Caco-2 (cell line): ENCODE data around the gene TMEM258. TPM values are rescaled to one million over a fixed set of nuclear protein-coding genes. Genes with fewer than 3 reads are reported as not detected.

ENCODE experiments used
- BruUV-seq: library from RNA; stranded (reverse); fragments of 400-500 nt; replicated peaks from 2 replicates; lab custom pipeline; 2021; lab: Mats Ljungman, UMichigan
- CTCF ChIA-PET: fragments of 300-600 bp; sonication (Branson Sonifier 250); formaldehyde crosslinking; loops from one replicate; lab custom pipeline; 2022; ENCODE audit warnings: antibody characterized with exemption; lab: Charles Lee
- POLR2A ChIA-PET: fragments of 300-600 bp; sonication (Branson Sonifier 250); formaldehyde crosslinking; loops from one replicate; lab custom pipeline; 2022; ENCODE audit warnings: antibody characterized with exemption; lab: Charles Lee
- DNase-seq, 2 experiments: peaks; one replicate each; pipeline versions ENCODE4 v3.0.0 to v3.0.0-alpha.2; 2020 to 2022
- H3K27me3 ChIP-seq: replicated peaks from 2 replicates; pipeline ENCODE4 v1.6.0; 2011; ENCODE audit warnings: low read length; ENCODE audit not compliant: control insufficient read depth, insufficient read depth
- H3K36me3 ChIP-seq: 2 replicates; pipeline ENCODE4 v1.5.1; 2011; ENCODE audit warnings: low read length; ENCODE audit not compliant: control insufficient read depth, insufficient read depth
- H3K4me1 ChIP-seq: fragments of 250-450 bp; sonication (Bioruptor Pico); 2 replicates; pipeline ENCODE4 v1.5.1; 2020; ENCODE audit warnings: mild to moderate bottlenecking
- H3K4me3 ChIP-seq: 2 replicates; pipeline ENCODE4 v1.5.1; 2011; ENCODE audit warnings: low read depth, mild to moderate bottlenecking, control low read depth, low read length
- H3K9me3 ChIP-seq: fragments of 250-450 bp; sonication (Bioruptor Pico); 2 replicates; pipeline ENCODE4 v1.5.1; 2020; ENCODE audit warnings: mild to moderate bottlenecking, moderate library complexity
- H3K27ac Mint-ChIP-seq: one replicate; pipeline ENCODE4 v1.8.0; 2022; ENCODE audit warnings: mixed read lengths; ENCODE audit not compliant: unreplicated experiment
- H3K27me3 Mint-ChIP-seq: one replicate; pipeline ENCODE4 v1.8.0; 2022; ENCODE audit warnings: mixed read lengths; ENCODE audit not compliant: insufficient read depth, unreplicated experiment
- H3K36me3 Mint-ChIP-seq: one replicate; pipeline ENCODE4 v1.8.0; 2022; ENCODE audit warnings: mild to moderate bottlenecking, mixed read lengths; ENCODE audit not compliant: insufficient read depth, unreplicated experiment
- H3K4me1 Mint-ChIP-seq: one replicate; pipeline ENCODE4 v1.8.0; 2022; ENCODE audit warnings: low read depth, mixed read lengths; ENCODE audit not compliant: unreplicated experiment
- H3K4me3 Mint-ChIP-seq: one replicate; pipeline ENCODE4 v1.8.0; 2022; ENCODE audit warnings: mild to moderate bottlenecking, moderate library complexity, mixed read lengths; ENCODE audit not compliant: unreplicated experiment
- H3K9me3 Mint-ChIP-seq: one replicate; pipeline ENCODE4 v1.8.0; 2022; ENCODE audit warnings: mixed read lengths; ENCODE audit not compliant: unreplicated experiment
- CTCF ChIP-seq, 2 experiments: fragments of 200-600 bp in 1 of 2; IDR thresholded peaks; 1 replicate in 1 of 2; 2 replicates in 1 of 2; pipeline versions ENCODE4 v1.5.1 to v1.8.0; 2011 to 2022; ENCODE audit warnings: antibody characterized with exemption in 1 of 2, control low read depth in 1 of 2, inconsistent platforms in 1 of 2, low read depth in 1 of 2, low read length in 1 of 2, mild to moderate bottlenecking in 1 of 2, moderate library complexity in 1 of 2; ENCODE audit not compliant: insufficient read depth in 1 of 2, severe bottlenecking in 1 of 2, unreplicated experiment in 1 of 2
- intact Hi-C: fragments of 100-400 bp; cut with micrococcal nuclease; formaldehyde crosslinking; loops from one replicate; pipeline ENCODE4 v1.10.0; 2022; ENCODE audit not compliant: unreplicated experiment
- total RNA-seq: library from RNA; stranded (reverse); gene quantifications from 2 replicates; pipeline ENCODE4 v1.2.3, GENCODE V29; 2022

Gene TMEM258
- total RNA-seq, 1 experiment from 2014 or later, result 197 TPM

DNA sequence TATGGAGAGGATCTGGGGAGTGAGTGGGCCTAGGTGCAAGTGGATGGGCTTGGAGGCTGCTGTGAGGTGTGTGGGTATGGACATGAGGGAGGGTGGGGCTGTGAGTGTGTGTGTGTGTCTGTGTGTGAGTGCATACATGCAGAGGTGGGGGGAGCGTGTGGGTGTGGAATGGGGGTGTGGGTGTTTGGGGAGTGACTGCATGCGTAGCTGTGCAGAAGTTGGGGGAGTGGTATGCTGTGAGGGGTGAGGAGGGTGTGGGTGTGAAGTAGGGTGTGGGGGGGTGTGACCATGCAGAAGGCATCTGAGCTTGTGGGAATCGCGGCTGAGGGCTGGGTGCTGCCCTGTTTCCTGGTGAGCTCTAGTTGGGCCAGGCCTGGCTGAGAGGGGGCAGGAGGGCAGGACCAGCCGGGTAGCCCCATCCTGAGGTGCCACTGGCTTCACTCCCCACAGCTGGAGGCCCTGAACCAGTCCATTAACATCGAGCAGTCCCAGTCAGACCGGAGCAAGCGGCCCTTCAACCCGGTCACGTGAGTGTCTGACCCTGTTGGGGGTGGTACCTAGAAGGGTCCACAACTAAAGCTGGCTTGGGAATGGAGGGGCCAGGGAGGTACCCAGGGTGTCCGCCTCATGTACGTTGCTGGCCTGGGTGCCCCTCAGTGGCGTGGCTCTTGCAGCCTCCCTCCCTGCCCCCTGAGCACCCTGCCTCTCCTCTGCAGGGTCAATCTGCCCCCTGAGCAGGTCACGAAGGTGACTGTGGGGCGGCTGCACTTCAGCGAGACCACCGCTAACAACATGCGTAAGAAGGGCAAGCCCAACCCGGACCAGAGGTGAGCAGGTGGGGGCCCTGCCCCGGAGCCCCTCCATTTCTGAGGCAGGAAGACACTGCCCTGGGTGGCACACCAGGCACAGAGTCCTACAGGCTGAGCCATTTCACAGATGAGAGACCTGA is 16.5 kb downstream of the TMEM258 start:
- no TSS peak for BruUV-seq
- H3K36me3 ChIP-seq, result peaks cover 6% of the 10 kb centered on the region
- CTCF ChIA-PET, result interaction anchor here (1.3 to 1.6 kb wide), 2 partner anchors 12 to 27 kb away, joined by 4 to 7 read pairs; no protein-coding TSS in a partner anchor
- peaks cover 13% of the 10 kb centered on the region for H3K4me1 ChIP-seq
- H3K36me3 Mint-ChIP-seq, result peaks cover 89% of the 10 kb centered on the region
- H3K4me3 Mint-ChIP-seq, result no peak overlapping the region
- no peaks in the 10 kb centered on the region for H3K27me3 ChIP-seq
- H3K4me3 ChIP-seq, result no peak overlapping the region
- no peak for DNase-seq
- H3K9me3 Mint-ChIP-seq, result no peaks in the 10 kb centered on the region
- intact Hi-C loops, result loop anchor here (1.0 kb wide), 2 partner anchors 22 to 29 kb away; no protein-coding TSS in a partner anchor
- H3K4me1 Mint-ChIP-seq, result peaks cover 7% of the 10 kb centered on the region
- H3K27ac Mint-ChIP-seq, result no peak overlapping the region
- H3K27me3 Mint-ChIP-seq, result no peaks in the 10 kb centered on the region
- POLR2A ChIA-PET, result no interaction called here
- H3K9me3 ChIP-seq, result no peaks in the 10 kb centered on the region
- no peak for TF ChIP-seq CTCF (IDR thresholded peaks at IDR 0.05; ENCODE audit: insufficient read depth in 1 of 2, low read depth in 1 of 2, low read length in 1 of 2, severe bottlenecking in 1 of 2, unreplicated experiment in 1 of 2)

DNA sequence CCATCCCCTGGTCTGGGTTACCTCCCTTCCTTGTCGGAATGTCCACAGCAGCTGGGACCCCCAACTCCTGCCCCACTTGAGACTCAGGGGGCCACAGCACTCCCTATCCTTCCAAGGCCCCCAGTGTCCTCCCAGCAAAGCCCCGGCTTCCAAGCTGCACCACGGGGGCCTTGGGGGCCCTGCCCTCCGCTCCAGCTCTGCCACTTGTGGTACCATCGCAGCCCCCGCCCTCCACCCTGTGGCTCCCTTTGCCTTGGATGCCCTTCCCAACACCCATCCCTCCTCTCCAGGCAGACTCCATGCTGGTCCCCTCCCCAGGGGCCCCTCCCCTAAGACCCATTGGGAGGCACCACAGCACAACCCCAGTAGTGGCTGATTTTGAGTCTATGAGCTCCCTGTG is 17.3 kb downstream of the TMEM258 start:
- H3K9me3 Mint-ChIP-seq, result no peaks in the 10 kb centered on the region
- no peaks in the 10 kb centered on the region for H3K27me3 ChIP-seq
- no peak for TF ChIP-seq CTCF (IDR thresholded peaks at IDR 0.05; ENCODE audit: insufficient read depth in 1 of 2, low read depth in 1 of 2, low read length in 1 of 2, severe bottlenecking in 1 of 2, unreplicated experiment in 1 of 2)
- no peak for DNase-seq
- H3K9me3 ChIP-seq, result no peaks in the 10 kb centered on the region
- BruUV-seq, result no TSS peak
- H3K36me3 Mint-ChIP-seq, result peaks cover 85% of the 10 kb centered on the region
- POLR2A ChIA-PET, result no interaction called here
- H3K4me3 ChIP-seq, result no peak overlapping the region
- H3K4me1 Mint-ChIP-seq, result peaks cover 7% of the 10 kb centered on the region
- H3K4me3 Mint-ChIP-seq, result no peak overlapping the region
- H3K27me3 Mint-ChIP-seq, result no peaks in the 10 kb centered on the region
- peaks cover 6% of the 10 kb centered on the region for H3K36me3 ChIP-seq
- intact Hi-C loops, result no loop called here
- peaks cover 21% of the 10 kb centered on the region for H3K4me1 ChIP-seq
- H3K27ac Mint-ChIP-seq, result no peak overlapping the region
- CTCF ChIA-PET, result interaction anchor here (1.3 to 1.6 kb wide), 2 partner anchors 13 to 26 kb away, joined by 4 to 7 read pairs; no protein-coding TSS in a partner anchor

DNA sequence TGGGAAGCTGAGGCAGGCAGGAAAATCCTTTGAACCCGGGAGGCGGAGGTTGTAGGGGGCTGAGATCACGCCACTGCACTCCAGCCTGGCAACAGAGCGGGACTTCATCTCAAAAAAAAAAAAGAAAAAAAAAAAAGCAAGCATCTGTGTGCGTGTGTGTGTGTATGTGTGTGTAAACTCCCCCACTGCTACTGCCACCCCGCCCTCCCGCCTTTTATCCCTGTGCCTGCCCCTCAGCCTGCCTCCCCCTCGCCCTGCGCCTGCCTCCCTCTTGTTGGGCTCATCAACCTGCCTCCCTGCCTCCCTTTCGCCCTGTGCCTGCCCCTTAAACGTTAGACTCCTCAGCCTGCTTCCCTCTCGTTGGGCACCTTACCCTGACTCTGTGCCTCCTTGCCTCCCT is 18.0 kb downstream of the TMEM258 start:
- ChIA-PET CTCF (no interaction called here), POLR2A (no interaction called here)
- TF ChIP-seq CTCF (IDR thresholded peaks at IDR 0.05; ENCODE audit: insufficient read depth in 1 of 2, low read depth in 1 of 2, low read length in 1 of 2, severe bottlenecking in 1 of 2, unreplicated experiment in 1 of 2), result no peak
- Histone ChIP-seq H3K27me3 (no peaks in the 10 kb centered on the region), H3K4me3 (no peak overlapping the region), H3K9me3 (no peaks in the 10 kb centered on the region), H3K4me1 (peaks cover 27% of the 10 kb centered on the region), H3K36me3 (peaks cover 6% of the 10 kb centered on the region)
- Mint-ChIP-seq H3K36me3 (peaks cover 85% of the 10 kb centered on the region), H3K4me3 (no peak overlapping the region), H3K4me1 (peaks cover 7% of the 10 kb centered on the region), H3K27ac (no peak overlapping the region), H3K27me3 (no peaks in the 10 kb centered on the region), H3K9me3 (no peaks in the 10 kb centered on the region)
- intact Hi-C loops, result no loop called here
- BruUV-seq, result no TSS peak
- DNase-seq, result no peak
